ENCODE results near the gene AMOTL2. TPM values are rescaled to one million over a fixed set of nuclear protein-coding genes. Genes with fewer than 3 reads are reported as not detected.

Gene AMOTL2
- total RNA-seq, 1 experiment from 2014 or later = 30.9 TPM

GRCh38 chr3:134419960-134420321, 45.7 kb upstream of the AMOTL2 start:
- H4K5ac ChIP-seq (ENCODE audit: insufficient read length, low read depth, low read length) = no peak overlapping the region
- no peak overlapping the region for H3K56ac ChIP-seq (ENCODE audit: insufficient read length, low read depth, low read length)
- H3K9me3 Mint-ChIP-seq = no peaks in the 10 kb centered on the region
- no peak overlapping the region for H3K27ac Mint-ChIP-seq
- no peak overlapping the region for H2BK5ac ChIP-seq (ENCODE audit: insufficient read length, low read length)
- H3K18ac ChIP-seq (ENCODE audit: insufficient read length, low read depth, low read length) = no peak overlapping the region
- no peak overlapping the region for H2BK20ac ChIP-seq (ENCODE audit: low read depth, low read length, poor library complexity, severe bottlenecking)
- H4K8ac ChIP-seq (replicated peaks; ENCODE audit: insufficient read length, low read depth, low read length) = no peak overlapping the region
- peaks cover 19 to 29% of the 10 kb centered on the region in 2 experiments for H3K4me1 Mint-ChIP-seq
- H3K4me2 ChIP-seq (ENCODE audit: insufficient read depth, insufficient read length, low read length) = no peak overlapping the region
- H2BK120ac ChIP-seq (ENCODE audit: low read depth, low read length, poor library complexity, severe bottlenecking) = no peak overlapping the region
- no peak overlapping the region for H2AFZ ChIP-seq (ENCODE audit: low read length)
- no peaks in the 10 kb centered on the region for H3K23me2 ChIP-seq (ENCODE audit: insufficient read length, low read depth, low read length, poor library complexity, severe bottlenecking)
- DNase-seq = no peak
- no peak overlapping the region for H4K91ac ChIP-seq (ENCODE audit: insufficient read length, low read depth, low read length)
- H3K36me3 Mint-ChIP-seq (ENCODE audit: insufficient read depth in 1 of 3, low read depth in 3 of 3) = no peaks in the 10 kb centered on the region
- no peak overlapping the region for H2BK12ac ChIP-seq (ENCODE audit: insufficient read length, low read depth, low read length)
- no peak overlapping the region for H2BK15ac ChIP-seq (ENCODE audit: low read depth, low read length)
- no peaks in the 10 kb centered on the region for H3K9me3 ChIP-seq (ENCODE audit: control insufficient read depth, low read depth, low read length)
- H3K23ac ChIP-seq (ENCODE audit: insufficient read length, low read depth, low read length) = no peak overlapping the region
- H3K4me3 Mint-ChIP-seq = no peak overlapping the region
- WGBS (ENCODE audit: extremely low coverage, insufficient read length, low lambda C conversion rate) = no CpG with 5 or more reads among the region's 5 CpGs
- H2AK5ac ChIP-seq (ENCODE audit: insufficient read length, low read length) = no peak overlapping the region
- no peak for TF ChIP-seq CTCF (conservative IDR thresholded peaks at IDR 0.05)
- H3T11ph ChIP-seq (ENCODE audit: low read length) = no peak overlapping the region
- no peak overlapping the region for H3K9ac ChIP-seq (ENCODE audit: extremely low read depth, insufficient read length, low read length)
- H3K27me3 ChIP-seq (ENCODE audit: insufficient read depth, low read length) = no peaks in the 10 kb centered on the region
- H3K14ac ChIP-seq (ENCODE audit: insufficient read depth, low read length) = no peak overlapping the region
- H3K4me1 ChIP-seq (ENCODE audit: insufficient read depth, low read length) = peaks cover 2% of the 10 kb centered on the region; the same call in 1 of the 2 replicates
- no peaks in the 10 kb centered on the region for H3K79me1 ChIP-seq (ENCODE audit: insufficient read depth, low read depth, low read length, poor library complexity, severe bottlenecking)
- H3K4ac ChIP-seq (ENCODE audit: low read depth, low read length) = no peak overlapping the region
- no peak overlapping the region for H3K27ac ChIP-seq (ENCODE audit: insufficient read length, low read depth, low read length)
- H4K20me1 ChIP-seq (ENCODE audit: control insufficient read depth, insufficient read depth, insufficient read length) = no peaks in the 10 kb centered on the region
- no peaks in the 10 kb centered on the region for H3K79me2 ChIP-seq (ENCODE audit: insufficient read depth, low read length)
- H3K27me3 Mint-ChIP-seq (ENCODE audit: low read depth) = peaks cover 9% of the 10 kb centered on the region

Measured in H9 (cell line).